ENCODE measurements around the gene FAM124B. TPM values are rescaled to one million over a fixed set of nuclear protein-coding genes. Genes with fewer than 3 reads are reported as not detected.

Gene FAM124B
- total and polyA plus RNA-seq, 2 of the 8 experiments (the other 6 are each of a cell fraction or from before 2014, with no cell fraction given) = 2.1 to 2.6 TPM

GRCh38 chr2:224366267-224366844 is 35.6 kb downstream of the FAM124B start:
- Histone ChIP-seq H3K56ac (replicated peaks; ENCODE audit: insufficient read length, low read depth, low read length) (no peak overlapping the region), H2BK20ac (ENCODE audit: low read length) (no peak overlapping the region), H3K4ac (replicated peaks; ENCODE audit: insufficient read length, low read depth, low read length) (no peak overlapping the region), H3K18ac (ENCODE audit: extremely low read depth, low read length) (no peak overlapping the region), H2AFZ (ENCODE audit: low read length) (no peak overlapping the region), H3K9me3 (ENCODE audit: insufficient read depth in 2 of 2, low read depth in 1 of 2, low read length in 1 of 2) (no peaks in the 10 kb centered on the region), H3K36me3 (ENCODE audit: control insufficient read depth in 2 of 4, insufficient read depth in 4 of 4, low read length in 3 of 4) (no peaks in the 10 kb centered on the region), H3K4me1 (replicated peaks in 1 of 4; ENCODE audit: control insufficient read depth in 3 of 4, insufficient read depth in 4 of 4, low read length in 3 of 4) (no peaks in the 10 kb centered on the region; a peak in 1 of 7 replicates), H2BK15ac (ENCODE audit: low read length) (no peak overlapping the region), H3K27me3 (replicated peaks in 1 of 4; ENCODE audit: control insufficient read depth in 3 of 4, extremely low read depth in 1 of 4, insufficient read depth in 3 of 4, low read length in 3 of 4) (no peaks in the 10 kb centered on the region), H3K23ac (ENCODE audit: insufficient read length) (no peak overlapping the region), H2BK12ac (ENCODE audit: low read depth, low read length) (no peak overlapping the region), H4K8ac (ENCODE audit: extremely low read depth, insufficient read depth, low read length) (no peak overlapping the region), H3K79me2 (ENCODE audit: control insufficient read depth in 1 of 2, insufficient read depth in 2 of 2, low read length in 2 of 2) (no peaks in the 10 kb centered on the region), H4K5ac (ENCODE audit: insufficient read length, low read depth, low read length) (no peak overlapping the region), H3K23me2 (ENCODE audit: low read depth, low read length) (no peaks in the 10 kb centered on the region), H3K27ac (ENCODE audit: low read depth, low read length) (no peak overlapping the region), H4K20me1 (replicated peaks in 1 of 2; ENCODE audit: control insufficient read depth in 1 of 2, insufficient read depth in 2 of 2, low read length in 2 of 2) (no peaks in the 10 kb centered on the region), H3K4me3 (ENCODE audit: extremely low read depth in 1 of 4, insufficient read depth in 2 of 4, low read depth in 3 of 4, low read length in 4 of 4) (no peak overlapping the region), H3K9ac (replicated peaks in 1 of 4; ENCODE audit: extremely low read depth in 1 of 4, low read depth in 3 of 4, low read length in 3 of 4) (no peak overlapping the region), H3K14ac (ENCODE audit: insufficient read length) (no peak overlapping the region), H2AK5ac (ENCODE audit: low read depth, low read length) (no peak overlapping the region), H3K4me2 (ENCODE audit: insufficient read depth in 1 of 2, low read depth in 2 of 2, low read length in 2 of 2) (no peak overlapping the region), H3K79me1 (ENCODE audit: low read depth, low read length) (no peaks in the 10 kb centered on the region), H2BK120ac (replicated peaks; ENCODE audit: low read depth, low read length) (no peak overlapping the region), H4K91ac (replicated peaks; ENCODE audit: insufficient read length, low read length) (no peak overlapping the region), H2BK5ac (ENCODE audit: low read depth, low read length) (no peak overlapping the region)
- no peak for DNase-seq (ENCODE audit: low read depth in 1 of 2, low spot score in 2 of 2)
- ChIA-PET CTCF (ENCODE audit: partially characterized antibody) (interaction anchor here (1.1 to 1.8 kb wide), 2 partner anchors 29 to 399 kb away, joined by 3 to 4 read pairs; no protein-coding TSS in a partner anchor), POLR2A (ENCODE audit: partially characterized antibody) (no interaction called here)
- 89% methylated on average over 3 of the region's 3 CpGs; no CpG with 5 or more reads in 1 of the 2 experiments for WGBS, 2 experiments (ENCODE audit: extremely low coverage in 1 of 2, insufficient coverage in 1 of 2, insufficient read length in 1 of 2, insufficient replicate concordance in 2 of 2, low coverage in 1 of 2, low lambda C conversion rate in 2 of 2, missing lambda C conversion rate in 1 of 2)
- no peak for FAIRE-seq
- no peak for TF ChIP-seq SP1 (IDR thresholded peaks at IDR 0.05; ENCODE audit: low read depth, low read length)
- no peak for TF ChIP-seq KDM1A (IDR thresholded peaks at IDR 0.05; ENCODE audit: borderline replicate concordance, low read length)
- TF ChIP-seq SIN3A (conservative IDR thresholded peaks at IDR 0.05 in 1 of 2, IDR thresholded peaks at IDR 0.05 in 1 of 2; ENCODE audit: low read depth in 1 of 2, low read length in 2 of 2) = no peak
- no peak for TF ChIP-seq SRF (IDR thresholded peaks at IDR 0.05; ENCODE audit: low read depth, low read length)
- TF ChIP-seq TCF12 (IDR thresholded peaks at IDR 0.05; ENCODE audit: low read depth, low read length) = no peak
- TF ChIP-seq ATF2 (IDR thresholded peaks at IDR 0.05; ENCODE audit: low read length) = no peak
- no peak for TF ChIP-seq CHD1 (IDR thresholded peaks at IDR 0.05; ENCODE audit: low read depth, low read length)
- TF ChIP-seq BACH1 (IDR thresholded peaks at IDR 0.05; ENCODE audit: low read length) = no peak
- TF ChIP-seq, protein P1, sequence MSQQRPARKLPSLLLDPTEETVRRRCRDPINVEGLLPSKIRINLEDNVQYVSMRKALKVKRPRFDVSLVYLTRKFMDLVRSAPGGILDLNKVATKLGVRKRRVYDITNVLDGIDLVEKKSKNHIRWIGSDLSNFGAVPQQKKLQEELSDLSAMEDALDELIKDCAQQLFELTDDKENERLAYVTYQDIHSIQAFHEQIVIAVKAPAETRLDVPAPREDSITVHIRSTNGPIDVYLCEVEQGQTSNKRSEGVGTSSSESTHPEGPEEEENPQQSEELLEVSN (IDR thresholded peaks at IDR 0.05) = no peak
- no peak for TF ChIP-seq TAF7 (optimal IDR thresholded peaks at IDR 0.05; ENCODE audit: borderline replicate concordance, low read depth, low read length)
- no peak for TF ChIP-seq SIRT6 (IDR thresholded peaks at IDR 0.05; ENCODE audit: low read length)
- TF ChIP-seq NANOG (IDR thresholded peaks at IDR 0.05; ENCODE audit: insufficient read depth, low read depth, low read length, poor library complexity, severe bottlenecking) = no peak

All from H1 (cell line).